HG02981 (cell line): ENCODE data around the gene MMP27.

ENCODE experiments used
- ATAC-seq: cut with Tn5 transposase; IDR thresholded peaks from one replicate; pipeline ENCODE4 v1.9.1; 2021; ENCODE audit warnings: mild to moderate bottlenecking, moderate library complexity; ENCODE audit not compliant: unreplicated experiment

The MMP27 gene

GRCh38 chr11:102704841-102705240 lies 728 bp downstream of the MMP27 start:
- ATAC-seq: no peak

GRCh38 chr11:102703826-102704493 lies 1.6 kb downstream of the MMP27 start:
- ATAC-seq: no peak

- no peak for ATAC-seq
Observed at GRCh38 chr11:102695201-102695600, 10.4 kb downstream of the MMP27 start.

DNA sequence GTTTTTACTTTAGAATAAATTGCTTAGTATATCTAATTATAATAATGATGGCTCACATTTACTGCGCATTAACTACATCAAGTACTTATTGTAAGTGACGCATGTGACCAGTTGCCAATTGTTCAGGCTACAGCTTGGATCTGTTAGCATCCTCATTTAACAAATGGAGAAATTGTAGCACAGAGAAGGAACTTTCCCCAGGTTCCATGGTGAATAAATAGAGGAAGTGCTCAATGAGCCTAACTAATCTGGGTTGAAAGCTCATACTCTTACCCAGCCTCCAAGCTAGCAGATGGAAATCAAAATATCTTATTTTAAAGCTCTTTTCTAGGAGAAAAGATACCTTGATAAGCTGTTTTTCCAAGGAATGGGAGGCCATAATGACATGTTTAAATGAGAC lies 19.8 kb downstream of the MMP27 start:
- ATAC-seq: no peak

GRCh38 chr11:102685338-102685737 lies 20.2 kb downstream of the MMP27 start:
- ATAC-seq: no peak

GRCh38 chr11:102683277-102683676 lies 22.3 kb downstream of the MMP27 start:
- no peak for ATAC-seq

GRCh38 chr11:102680945-102681344 lies 24.6 kb downstream of the MMP27 start:
- no peak for ATAC-seq

DNA sequence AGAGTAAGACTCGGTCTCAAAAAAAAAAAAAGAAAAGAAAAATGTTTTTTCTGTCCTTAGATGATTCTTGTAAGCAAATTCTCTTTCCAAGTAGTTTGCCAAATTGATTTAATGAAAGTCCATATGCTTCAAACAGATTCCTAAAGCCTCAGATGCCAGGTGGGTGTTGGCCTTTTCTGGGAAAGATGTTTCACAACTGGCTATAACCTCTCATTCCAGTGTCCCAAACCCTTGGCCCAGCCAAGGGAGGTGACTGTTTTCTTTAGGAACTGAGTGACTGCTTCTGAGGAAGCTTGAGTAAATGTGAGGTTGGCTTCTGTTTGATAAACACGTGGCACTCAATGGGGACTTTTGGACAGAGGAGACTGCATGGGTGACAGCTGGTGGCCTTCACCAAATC lies 27.5 kb downstream of the MMP27 start:
- no peak for ATAC-seq

- no peak for ATAC-seq
Observed at GRCh38 chr11:102676084-102676483, 29.5 kb downstream of the MMP27 start.

- peak; percentile 48 for ATAC-seq
Observed at GRCh38 chr11:102669664-102670063, 35.9 kb downstream of the MMP27 start.

- peak; percentile 52 for ATAC-seq
Observed at GRCh38 chr11:102666331-102666957, 39.1 kb downstream of the MMP27 start.

- ATAC-seq: no peak
Observed at GRCh38 chr11:102664001-102664752, 41.4 kb downstream of the MMP27 start.

DNA sequence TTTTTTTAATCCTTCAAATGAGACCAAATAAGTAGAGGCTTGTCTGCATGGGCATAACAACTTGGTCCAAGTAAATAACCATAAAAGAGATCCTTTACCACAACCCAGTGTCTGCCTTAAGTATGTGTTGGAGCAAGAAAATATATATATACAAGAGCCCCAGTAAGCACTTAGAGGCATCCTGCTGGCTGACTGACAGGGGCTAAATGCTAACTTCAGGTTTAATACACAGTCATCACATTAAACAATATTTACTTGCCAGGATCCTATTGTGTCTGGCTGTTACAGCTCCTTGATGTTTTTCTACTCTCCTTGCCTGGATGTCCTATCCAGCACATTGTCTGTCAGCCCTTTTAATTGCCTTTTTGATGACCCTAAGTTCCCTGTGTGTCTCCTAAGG lies 43.0 kb downstream of the MMP27 start:
- no peak for ATAC-seq

- no peak for ATAC-seq
Observed at GRCh38 chr11:102661040-102661439, 44.5 kb downstream of the MMP27 start.

GRCh38 chr11:102656528-102656927 lies 49.0 kb downstream of the MMP27 start:
- ATAC-seq: no peak

DNA sequence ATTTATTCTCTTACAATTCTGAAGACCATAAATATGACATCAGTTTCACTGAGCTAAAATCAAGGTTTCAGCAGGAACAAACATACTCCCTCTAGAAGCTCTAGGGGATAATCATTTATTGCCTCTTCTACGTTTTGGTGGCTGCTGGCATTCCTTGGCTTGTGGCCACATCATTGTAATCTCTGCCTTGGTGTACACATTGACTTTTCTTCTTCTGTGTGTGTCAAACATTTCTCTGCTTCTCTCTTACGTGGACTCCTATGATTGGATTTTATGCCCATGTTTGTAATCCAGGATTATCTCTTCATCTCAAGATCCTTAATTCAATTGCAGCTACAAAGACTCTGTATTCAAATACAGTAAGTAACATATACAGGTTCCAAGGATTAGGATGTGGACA lies 50.0 kb downstream of the MMP27 start:
- no peak for ATAC-seq

- ATAC-seq: no peak
Observed at GRCh38 chr11:102654761-102655160, 50.8 kb downstream of the MMP27 start.

GRCh38 chr11:102653744-102654291 lies 51.8 kb downstream of the MMP27 start:
- ATAC-seq: no peak

DNA sequence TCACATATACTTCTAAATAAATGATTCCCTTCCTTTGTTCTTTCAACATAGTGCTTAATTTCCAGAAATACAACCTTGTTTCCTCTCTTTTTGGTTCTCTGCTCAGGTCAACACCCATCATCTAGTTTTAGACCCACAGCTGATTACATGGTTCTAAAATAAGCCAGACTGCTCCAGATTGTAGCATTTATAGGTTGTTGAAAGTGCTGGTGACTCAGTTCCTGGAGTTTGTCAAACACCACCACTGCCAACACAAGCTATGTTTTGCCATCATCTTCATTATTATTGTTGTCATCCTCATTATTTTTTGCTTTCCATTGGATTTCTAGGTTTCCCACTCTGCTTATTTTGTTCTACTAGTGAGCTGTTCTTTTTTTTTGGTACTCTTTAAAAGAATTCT lies 58.1 kb downstream of the MMP27 start:
- no peak for ATAC-seq

GRCh38 chr11:102643941-102644340 lies 61.6 kb downstream of the MMP27 start:
- no peak for ATAC-seq
